ENCODE data around the gene FOXI2. TPM values are rescaled to one million over a fixed set of nuclear protein-coding genes. Genes with fewer than 3 reads are reported as not detected.
A peak's percentile ranks its signal among the peaks of the same experiment; 100 is the strongest.

FOXI2 gene
- total RNA-seq, 1 experiment from 2014 or later = not detected

DNA sequence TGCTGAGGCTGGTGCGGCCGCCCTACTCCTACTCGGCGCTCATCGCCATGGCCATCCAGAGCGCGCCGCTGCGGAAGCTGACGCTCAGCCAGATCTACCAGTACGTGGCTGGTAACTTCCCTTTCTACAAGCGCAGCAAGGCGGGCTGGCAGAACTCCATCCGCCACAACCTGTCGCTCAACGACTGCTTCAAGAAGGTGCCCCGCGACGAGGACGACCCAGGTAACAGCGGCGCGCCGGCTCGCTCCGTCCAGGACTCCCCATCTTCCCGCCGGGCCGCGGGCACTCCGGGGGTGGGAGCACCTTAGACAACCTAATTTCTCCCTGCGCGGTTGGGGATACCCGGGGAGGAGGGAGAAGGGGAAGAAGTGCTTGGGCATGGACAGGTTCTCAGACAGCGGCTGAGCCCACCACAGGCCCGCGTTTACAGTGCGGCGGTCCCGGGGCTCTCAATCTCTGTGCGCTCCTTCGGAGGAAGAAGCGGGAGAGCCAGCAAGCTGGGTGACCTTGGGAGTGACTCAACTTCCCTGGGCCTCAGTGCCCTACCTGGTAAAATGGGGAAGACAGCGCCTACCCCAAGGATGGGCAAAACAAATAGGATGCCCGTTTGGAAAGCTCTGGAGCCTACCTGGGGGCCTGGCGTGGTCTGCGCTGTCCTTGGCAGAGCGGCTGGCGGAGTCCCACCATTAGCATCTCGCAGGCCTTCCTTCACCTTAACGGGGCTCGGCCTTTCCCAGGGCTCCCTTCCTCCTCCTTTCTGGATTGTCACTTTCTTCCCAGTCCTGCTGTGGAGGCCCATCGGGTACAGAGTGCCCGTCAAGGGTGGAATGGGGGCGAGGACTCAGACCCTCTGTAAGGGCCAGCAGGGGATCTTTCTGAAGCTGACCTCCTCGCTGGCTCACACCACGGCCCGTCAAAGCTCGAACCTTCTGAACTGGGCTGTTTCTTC lies 852 bp downstream of the FOXI2 start:
- BruUV-seq (replicated peaks) = no TSS peak
- Mint-ChIP-seq H3K27ac (ENCODE audit: low read depth, unreplicated experiment) (no peak overlapping the region), H3K4me1 (ENCODE audit: insufficient read depth, unreplicated experiment) (no peaks in the 10 kb centered on the region), H3K36me3 (ENCODE audit: insufficient read depth, unreplicated experiment) (no peaks in the 10 kb centered on the region), H3K4me3 (ENCODE audit: unreplicated experiment) (no peak overlapping the region), H3K27me3 (ENCODE audit: insufficient read depth, unreplicated experiment) (peaks cover 14% of the 10 kb centered on the region), H3K9me3 (ENCODE audit: unreplicated experiment) (no peaks in the 10 kb centered on the region)
- intact Hi-C loops (cut with micrococcal nuclease) = no loop called here
- TF ChIP-seq, protein P1, sequence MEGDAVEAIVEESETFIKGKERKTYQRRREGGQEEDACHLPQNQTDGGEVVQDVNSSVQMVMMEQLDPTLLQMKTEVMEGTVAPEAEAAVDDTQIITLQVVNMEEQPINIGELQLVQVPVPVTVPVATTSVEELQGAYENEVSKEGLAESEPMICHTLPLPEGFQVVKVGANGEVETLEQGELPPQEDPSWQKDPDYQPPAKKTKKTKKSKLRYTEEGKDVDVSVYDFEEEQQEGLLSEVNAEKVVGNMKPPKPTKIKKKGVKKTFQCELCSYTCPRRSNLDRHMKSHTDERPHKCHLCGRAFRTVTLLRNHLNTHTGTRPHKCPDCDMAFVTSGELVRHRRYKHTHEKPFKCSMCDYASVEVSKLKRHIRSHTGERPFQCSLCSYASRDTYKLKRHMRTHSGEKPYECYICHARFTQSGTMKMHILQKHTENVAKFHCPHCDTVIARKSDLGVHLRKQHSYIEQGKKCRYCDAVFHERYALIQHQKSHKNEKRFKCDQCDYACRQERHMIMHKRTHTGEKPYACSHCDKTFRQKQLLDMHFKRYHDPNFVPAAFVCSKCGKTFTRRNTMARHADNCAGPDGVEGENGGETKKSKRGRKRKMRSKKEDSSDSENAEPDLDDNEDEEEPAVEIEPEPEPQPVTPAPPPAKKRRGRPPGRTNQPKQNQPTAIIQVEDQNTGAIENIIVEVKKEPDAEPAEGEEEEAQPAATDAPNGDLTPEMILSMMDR (IDR thresholded peaks at IDR 0.05; ENCODE audit: unreplicated experiment) = no peak
- ChIA-PET POLR2A (no interaction called here), CTCF (interaction anchor here (0.6 to 0.7 kb wide), 3 partner anchors 19 to 332 kb away, joined by 3 to 5 read pairs (median 4); no protein-coding TSS in a partner anchor)
- no peak for DNase-seq (ENCODE audit: unreplicated experiment)

DNA sequence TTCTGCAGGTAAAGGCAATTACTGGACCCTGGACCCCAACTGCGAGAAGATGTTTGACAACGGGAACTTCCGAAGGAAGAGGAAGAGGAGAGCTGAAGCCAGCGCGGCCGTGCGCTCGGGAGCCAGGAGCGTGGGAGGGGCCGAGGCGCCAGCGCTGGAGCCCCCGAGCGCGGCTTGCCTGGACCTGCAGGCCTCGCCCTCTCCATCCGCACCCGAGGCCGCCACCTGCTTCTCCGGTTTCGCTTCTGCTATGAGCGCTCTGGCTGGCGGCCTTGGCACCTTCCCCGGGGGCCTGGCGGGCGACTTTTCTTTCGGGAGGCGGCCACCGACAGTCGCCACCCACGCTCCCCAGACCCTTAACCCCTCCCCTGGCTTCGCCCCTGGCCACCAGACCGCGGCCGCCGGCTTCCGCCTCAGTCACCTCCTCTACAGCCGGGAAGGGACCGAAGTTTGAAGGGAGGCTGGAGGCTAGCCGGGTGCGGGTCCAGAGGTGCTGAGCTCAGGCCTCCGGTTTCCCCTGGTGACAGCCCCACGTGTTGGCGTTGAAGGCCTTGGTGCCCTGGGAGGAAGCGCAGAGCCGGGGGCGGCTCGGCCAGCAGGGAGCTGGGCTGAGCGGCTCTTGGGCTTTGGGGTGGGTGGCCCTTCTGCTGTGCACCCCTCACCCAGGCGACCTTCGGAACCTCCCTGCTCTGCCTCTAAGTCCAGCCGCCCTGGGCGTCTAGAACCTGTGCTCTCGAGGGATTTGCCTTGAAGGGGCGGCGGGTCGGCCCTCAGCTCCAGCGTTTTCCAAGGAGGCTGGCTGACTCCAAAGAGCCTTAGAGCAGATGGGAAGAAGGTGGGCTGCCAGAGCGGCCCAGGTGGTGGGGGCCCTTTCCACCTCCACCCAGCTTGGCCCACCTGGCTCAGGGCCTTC lies 1.8 kb downstream of the FOXI2 start:
- intact Hi-C loops (cut with micrococcal nuclease) = no loop called here
- H3K9me3 Mint-ChIP-seq (ENCODE audit: unreplicated experiment) = no peaks in the 10 kb centered on the region
- peak; percentile 43 for DNase-seq (ENCODE audit: unreplicated experiment)
- BruUV-seq (replicated peaks) = no TSS peak
- TF ChIP-seq, protein P1 (IDR thresholded peaks at IDR 0.05; ENCODE audit: unreplicated experiment) = no peak
- POLR2A ChIA-PET = no interaction called here
- no peak overlapping the region for H3K27ac Mint-ChIP-seq (ENCODE audit: low read depth, unreplicated experiment)
- CTCF ChIA-PET = interaction anchor here (0.6 to 0.7 kb wide), 3 partner anchors 20 to 331 kb away, joined by 3 to 5 read pairs (median 4); no protein-coding TSS in a partner anchor
- no peaks in the 10 kb centered on the region for H3K4me1 Mint-ChIP-seq (ENCODE audit: insufficient read depth, unreplicated experiment)
- H3K27me3 Mint-ChIP-seq (ENCODE audit: insufficient read depth, unreplicated experiment) = peaks cover 5% of the 10 kb centered on the region
- H3K4me3 Mint-ChIP-seq (ENCODE audit: unreplicated experiment) = no peak overlapping the region
- no peaks in the 10 kb centered on the region for H3K36me3 Mint-ChIP-seq (ENCODE audit: insufficient read depth, unreplicated experiment)

DNA sequence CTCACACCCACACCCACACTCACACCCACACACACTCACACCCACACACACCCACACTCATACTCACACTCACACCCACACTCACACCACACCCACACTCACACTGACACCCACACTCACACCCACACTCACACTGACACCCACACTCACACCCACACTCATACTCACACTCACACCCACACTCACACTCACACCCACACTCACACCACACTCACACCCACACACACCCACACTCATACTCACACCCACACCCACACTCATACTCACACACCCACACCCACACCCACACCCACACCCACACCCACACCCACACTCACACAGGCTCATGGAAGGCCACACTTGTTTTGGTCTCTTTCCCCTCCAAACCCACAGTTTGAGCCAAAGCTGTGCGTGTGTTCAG lies 2.9 kb downstream of the FOXI2 start:
- no TSS peak for BruUV-seq (replicated peaks)
- Mint-ChIP-seq H3K36me3 (ENCODE audit: insufficient read depth, unreplicated experiment) (no peaks in the 10 kb centered on the region), H3K27ac (ENCODE audit: low read depth, unreplicated experiment) (no peak overlapping the region), H3K4me3 (ENCODE audit: unreplicated experiment) (no peak overlapping the region), H3K9me3 (ENCODE audit: unreplicated experiment) (no peaks in the 10 kb centered on the region), H3K27me3 (ENCODE audit: insufficient read depth, unreplicated experiment) (no peaks in the 10 kb centered on the region), H3K4me1 (ENCODE audit: insufficient read depth, unreplicated experiment) (no peaks in the 10 kb centered on the region)
- no peak for DNase-seq (ENCODE audit: unreplicated experiment)
- ChIA-PET CTCF (interaction anchor here (1.1 kb wide), 1 partner anchor 8 kb away, joined by 4 read pairs; no protein-coding TSS in a partner anchor), POLR2A (no interaction called here)
- intact Hi-C loops (cut with micrococcal nuclease) = no loop called here
- TF ChIP-seq, protein P1 (IDR thresholded peaks at IDR 0.05; ENCODE audit: unreplicated experiment) = no peak

DNA sequence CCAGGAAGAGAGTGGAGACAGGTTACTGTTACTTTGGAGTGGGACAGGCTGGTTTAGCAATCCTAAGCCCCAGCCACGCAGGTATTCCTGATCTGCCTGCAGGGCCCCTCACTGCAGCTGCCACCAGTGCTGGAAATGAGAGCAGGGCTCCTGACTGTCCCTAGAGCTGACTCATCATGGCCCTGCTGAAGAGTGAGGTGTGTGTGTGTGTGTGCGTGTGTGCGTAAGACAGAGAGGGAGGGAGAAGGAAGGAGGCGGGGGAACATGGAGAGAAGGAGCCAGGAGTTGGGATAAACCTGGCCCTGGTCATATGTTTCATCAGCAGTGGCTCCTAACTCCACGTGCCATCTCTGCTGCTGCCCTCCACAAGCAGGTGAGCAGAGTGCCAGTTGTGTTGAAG lies 3.6 kb downstream of the FOXI2 start:
- H3K4me3 Mint-ChIP-seq (ENCODE audit: unreplicated experiment) = no peak overlapping the region
- no peaks in the 10 kb centered on the region for H3K27me3 Mint-ChIP-seq (ENCODE audit: insufficient read depth, unreplicated experiment)
- ChIA-PET CTCF (interaction anchor here (1.1 kb wide), 1 partner anchor 9 kb away, joined by 4 read pairs; no protein-coding TSS in a partner anchor), POLR2A (interaction anchor here (1.1 kb wide), 1 partner anchor 79 kb away, joined by 5 read pairs; no protein-coding TSS in a partner anchor)
- DNase-seq (ENCODE audit: unreplicated experiment) = peak; percentile 38
- TF ChIP-seq, protein P1 (IDR thresholded peaks at IDR 0.05; ENCODE audit: unreplicated experiment) = no peak
- no peak overlapping the region for H3K27ac Mint-ChIP-seq (ENCODE audit: low read depth, unreplicated experiment)
- H3K4me1 Mint-ChIP-seq (ENCODE audit: insufficient read depth, unreplicated experiment) = no peaks in the 10 kb centered on the region
- intact Hi-C loops (cut with micrococcal nuclease) = no loop called here
- no peaks in the 10 kb centered on the region for H3K9me3 Mint-ChIP-seq (ENCODE audit: unreplicated experiment)
- H3K36me3 Mint-ChIP-seq (ENCODE audit: insufficient read depth, unreplicated experiment) = no peaks in the 10 kb centered on the region
- no TSS peak for BruUV-seq (replicated peaks)

Data from MCF 10A (cell line).